HepG2 (cell line): ENCODE results near the gene TUT4. TPM values are rescaled to one million over a fixed set of nuclear protein-coding genes. Genes with fewer than 3 reads are reported as not detected.

Experiments used
- DDIT3 ChIP-seq: sonication (generic); formaldehyde crosslinking; IDR thresholded peaks from 2 replicates; pipeline ENCODE4 v1.4.0; 2020; ENCODE audit warnings: mild to moderate bottlenecking, missing genetic modification reagents
- KLF9 ChIP-seq: IDR thresholded peaks from 2 replicates; pipeline ENCODE4 v1.6.1; 2016; ENCODE audit warnings: low read depth
- LCORL ChIP-seq, 2 experiments: fragments of 450-650 bp in 1 of 2; sonication (generic) in 1 of 2; formaldehyde crosslinking in 1 of 2; IDR thresholded peaks; 2 replicates each; pipeline versions ENCODE4 v1.5.0 to v1.6.1; 2017 to 2020; ENCODE audit warnings: antibody characterized with exemption in 1 of 2, missing genetic modification reagents in 1 of 2
- MAFK ChIP-seq, 2 experiments: IDR thresholded peaks in 1 of 2; conservative IDR thresholded peaks in 1 of 2; 2 replicates each; pipeline ENCODE4 v1.6.1; 2011; ENCODE audit warnings: improper control_type of control experiment in 2 of 2, low read length in 2 of 2
- MIXL1 ChIP-seq: IDR thresholded peaks from 2 replicates; pipeline ENCODE4 v1.6.1; 2016
- MLLT10 ChIP-seq: sonication (generic); formaldehyde crosslinking; IDR thresholded peaks from 2 replicates; pipeline ENCODE4 v1.4.0; 2020; ENCODE audit warnings: missing genetic modification reagents
- RFXAP ChIP-seq: sonication (generic); formaldehyde crosslinking; IDR thresholded peaks from 2 replicates; pipeline ENCODE4 v1.4.0; 2020; ENCODE audit warnings: missing genetic modification reagents, borderline replicate concordance
- RXRB ChIP-seq: IDR thresholded peaks from 2 replicates; pipeline ENCODE4 v1.6.1; 2016; ENCODE audit warnings: borderline replicate concordance, missing genetic modification reagents, missing compliant biosample characterization
- SP1 ChIP-seq, 2 experiments: fragments of 450-650 bp in 1 of 2; sonication (generic) in 1 of 2; formaldehyde crosslinking in 1 of 2; IDR thresholded peaks; 2 replicates each; pipeline versions ENCODE4 v1.4.0 to v1.6.1; 2016 to 2020; ENCODE audit warnings: missing genetic modification reagents in 1 of 2
- SYNCRIP ChIP-seq: fragments of 200-400 bp; formaldehyde crosslinking; IDR thresholded peaks from 2 replicates; pipeline ENCODE4 v1.6.1; 2018; ENCODE audit warnings: mild to moderate bottlenecking, low read depth, low read length; ENCODE audit not compliant: insufficient read depth
- THAP11 ChIP-seq: IDR thresholded peaks from 2 replicates; pipeline ENCODE4 v1.6.1; 2016; ENCODE audit warnings: missing biosample characterization, missing genetic modification reagents
- ZBTB21 ChIP-seq: sonication (generic); formaldehyde crosslinking; IDR thresholded peaks from 2 replicates; pipeline ENCODE4 v1.4.0; 2020; ENCODE audit warnings: missing genetic modification reagents
- ZBTB37 ChIP-seq: sonication (generic); formaldehyde crosslinking; IDR thresholded peaks from 2 replicates; pipeline ENCODE4 v1.4.0; 2020; ENCODE audit warnings: mild to moderate bottlenecking, missing genetic modification reagents
- ZBTB42 ChIP-seq: sonication (generic); formaldehyde crosslinking; IDR thresholded peaks from 2 replicates; pipeline ENCODE4 v1.5.0; 2020; ENCODE audit warnings: mild to moderate bottlenecking, missing genetic modification reagents
- ZC3H13 ChIP-seq: sonication (generic); formaldehyde crosslinking; IDR thresholded peaks from 2 replicates; pipeline ENCODE4 v1.8.1; 2023; ENCODE audit warnings: mild to moderate bottlenecking, missing genetic modification reagents, moderate library complexity
- ZMYM3 ChIP-seq: sonication (generic); formaldehyde crosslinking; IDR thresholded peaks from 2 replicates; pipeline ENCODE4 v1.5.1; 2020; ENCODE audit warnings: mild to moderate bottlenecking, missing genetic modification reagents
- ZNF17 ChIP-seq: sonication (generic); formaldehyde crosslinking; IDR thresholded peaks from 2 replicates; pipeline ENCODE4 v1.5.0; 2020; ENCODE audit warnings: mild to moderate bottlenecking, missing genetic modification reagents
- ZNF329 ChIP-seq: sonication (generic); formaldehyde crosslinking; IDR thresholded peaks from 2 replicates; pipeline ENCODE4 v1.9.0; 2021; ENCODE audit warnings: low read depth, mild to moderate bottlenecking, missing genetic modification reagents
- ZNF468 ChIP-seq: sonication (generic); formaldehyde crosslinking; IDR thresholded peaks from 2 replicates; pipeline ENCODE4 v1.8.0; 2022; ENCODE audit warnings: mild to moderate bottlenecking, moderate library complexity, missing genetic modification reagents
- ZNF580 ChIP-seq: IDR thresholded peaks from 2 replicates; pipeline ENCODE4 v1.6.1; 2016; ENCODE audit warnings: low read depth, borderline replicate concordance
- ZNF670 ChIP-seq: sonication (generic); formaldehyde crosslinking; IDR thresholded peaks from 2 replicates; pipeline ENCODE4 v1.8.0; 2022; ENCODE audit warnings: mild to moderate bottlenecking, missing genetic modification reagents, borderline replicate concordance
- ZNF674 ChIP-seq: sonication (generic); formaldehyde crosslinking; IDR thresholded peaks from 2 replicates; pipeline ENCODE4 v1.5.0; 2020; ENCODE audit warnings: low read depth, mild to moderate bottlenecking, missing genetic modification reagents
- ZNF777 ChIP-seq: sonication (generic); formaldehyde crosslinking; IDR thresholded peaks from 2 replicates; pipeline ENCODE4 v1.4.0; 2020; ENCODE audit warnings: missing genetic modification reagents
- ZNF816 ChIP-seq: sonication (generic); formaldehyde crosslinking; IDR thresholded peaks from 2 replicates; pipeline ENCODE4 v1.8.0; 2022; ENCODE audit warnings: missing genetic modification reagents, mild to moderate bottlenecking, borderline replicate concordance
- polyA plus RNA-seq, 8 experiments: library from polyadenylated mRNA; depleted of rRNA in 3 of 8; stranded (reverse) in 7 of 8; unstranded in 1 of 8; fragments of >200 nt; fragmentation: Illumina TruSeq in 4 of 8; extraction: Trizol in 4 of 8; gene quantifications; 2 replicates each; pipeline versions ENCODE4 v1.2.1 to v1.2.3, GENCODE V29; 2011 to 2016; ENCODE audit warnings: low read depth in 4 of 8, missing spikeins in 1 of 8, mixed read lengths in 1 of 8; ENCODE audit not compliant: insufficient read depth in 1 of 8
- total RNA-seq, 5 experiments: library from RNA; depleted of rRNA; stranded (reverse); fragments of >200 nt; fragmentation: Illumina TruSeq; extraction: Trizol; gene quantifications; 2 replicates each; pipeline ENCODE4 v1.2.3, GENCODE V29; 2016; ENCODE audit warnings: low read depth in 1 of 5

TUT4 gene
- total and polyA plus RNA-seq, 2 of the 13 experiments (the other 11 are each of a cell fraction or from before 2014, with no cell fraction given): 44.7 to 53.5 TPM

GRCh38 chr1:52600533-52601179 lies 47.8 kb upstream of the TUT4 start (continued):
- TF ChIP-seq ZBTB37 (CRISPR knock-in tag) (no peak), ZNF816 (CRISPR knock-in tag) (no peak), RFXAP (CRISPR knock-in tag) (no peak), SYNCRIP (no peak), DDIT3 (CRISPR knock-in tag) (no peak), ZNF329 (CRISPR knock-in tag) (no peak), LCORL (IDR thresholded peaks at IDR 0.05) (no peak), LCORL (CRISPR knock-in tag; IDR thresholded peaks at IDR 0.05) (peak; percentile 42; the same call in 1 of the 2 replicates), ZNF670 (CRISPR knock-in tag) (no peak), ZMYM3 (CRISPR knock-in tag) (0 out of 2 replicates have a peak, but pooled peaks have one; percentile 67), ZNF468 (no peak), MAFK (conservative IDR thresholded peaks at IDR 0.05 in 1 of 2, IDR thresholded peaks at IDR 0.05 in 1 of 2; ENCODE audit: low read length in 2 of 2) (no peak), KLF9 (CRISPR knock-in tag) (no peak), RXRB (no peak), ZBTB21 (CRISPR knock-in tag) (no peak), ZBTB42 (CRISPR knock-in tag) (no peak), ZNF674 (CRISPR knock-in tag) (no peak), SP1 (IDR thresholded peaks at IDR 0.05) (no peak), SP1 (CRISPR knock-in tag; IDR thresholded peaks at IDR 0.05) (no peak), ZC3H13 (CRISPR knock-in tag) (no peak), ZNF17 (CRISPR knock-in tag) (no peak), ZNF777 (CRISPR knock-in tag) (no peak), MLLT10 (CRISPR knock-in tag) (no peak), THAP11 (no peak), ZNF580 (no peak), MIXL1 (CRISPR knock-in tag) (no peak)
